HG03342 (cell line): ENCODE data around the gene KCTD18.
A peak's percentile ranks its signal among the peaks of the same experiment; 100 is the strongest.

Source experiments
- ATAC-seq: cut with Tn5 transposase; IDR thresholded peaks from one replicate; pipeline ENCODE4 v1.9.1; 2021; ENCODE audit warnings: mild to moderate bottlenecking, moderate library complexity; ENCODE audit not compliant: unreplicated experiment

Gene KCTD18

DNA sequence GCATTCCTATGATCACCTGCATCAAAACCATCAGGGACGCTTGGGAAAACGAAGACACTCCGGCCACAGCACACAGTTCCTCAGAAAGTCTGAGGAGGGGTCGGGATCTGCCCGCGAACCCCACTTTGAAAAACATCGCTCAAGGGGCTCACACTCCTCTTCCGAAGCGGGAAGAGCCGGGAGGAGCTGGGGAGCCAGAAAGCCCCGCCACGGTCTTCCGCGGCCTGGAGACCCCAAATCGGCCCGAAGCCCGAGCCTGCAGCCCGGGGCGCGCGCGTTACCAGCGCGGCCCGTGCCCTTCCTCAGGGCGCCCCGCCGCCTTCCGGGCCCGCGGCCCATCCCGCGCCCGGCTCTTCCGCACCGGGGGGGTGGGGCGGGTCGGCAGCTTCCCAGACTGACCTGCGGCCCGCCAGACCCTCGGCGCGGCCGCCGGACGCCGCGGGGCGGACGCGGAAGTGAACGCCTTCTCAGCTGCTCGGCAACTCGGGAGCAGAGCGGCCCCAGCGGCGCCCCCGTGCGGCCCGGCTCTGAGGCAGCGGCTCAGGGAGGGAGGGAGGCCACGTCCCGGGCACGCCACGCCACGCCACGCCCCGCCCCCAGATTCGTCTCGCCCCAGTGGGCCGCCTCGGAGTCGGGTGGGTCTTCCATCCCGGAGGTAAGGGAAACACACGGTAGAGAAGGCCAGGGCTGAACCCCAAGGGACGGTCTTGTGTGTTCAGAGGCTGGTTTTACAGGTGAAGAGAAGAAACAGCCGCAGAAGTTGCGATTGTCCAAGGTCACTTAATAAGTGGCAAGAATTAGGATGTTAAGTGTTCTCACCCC lies at the start of gene KCTD18:
KCTD18 (minus strand) TSS at position 457 of the 822 bp plus-strand sequence. CDS start 3,052 bp downstream, outside the sequence.
- peak; percentile 98 for ATAC-seq

DNA sequence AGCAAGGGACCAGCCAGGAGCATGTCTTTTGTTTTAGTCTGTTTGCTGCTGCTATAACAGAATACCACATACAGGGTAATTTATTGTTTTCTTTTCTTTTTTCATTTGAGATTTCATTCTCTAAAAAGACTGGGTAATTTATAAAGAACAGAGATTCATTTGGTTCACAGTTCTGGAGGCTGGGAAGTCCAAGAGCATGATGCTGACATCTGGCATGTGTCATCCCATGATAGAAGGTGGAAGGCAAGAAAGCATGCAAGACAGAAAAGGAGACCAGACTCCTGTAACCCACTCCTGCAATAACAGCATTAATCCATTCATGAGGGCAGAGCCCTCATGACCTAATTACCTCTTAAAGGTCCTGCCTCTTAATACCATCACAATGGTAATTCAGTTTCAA lies 30.9 kb upstream of the KCTD18 start:
- no peak for ATAC-seq

DNA sequence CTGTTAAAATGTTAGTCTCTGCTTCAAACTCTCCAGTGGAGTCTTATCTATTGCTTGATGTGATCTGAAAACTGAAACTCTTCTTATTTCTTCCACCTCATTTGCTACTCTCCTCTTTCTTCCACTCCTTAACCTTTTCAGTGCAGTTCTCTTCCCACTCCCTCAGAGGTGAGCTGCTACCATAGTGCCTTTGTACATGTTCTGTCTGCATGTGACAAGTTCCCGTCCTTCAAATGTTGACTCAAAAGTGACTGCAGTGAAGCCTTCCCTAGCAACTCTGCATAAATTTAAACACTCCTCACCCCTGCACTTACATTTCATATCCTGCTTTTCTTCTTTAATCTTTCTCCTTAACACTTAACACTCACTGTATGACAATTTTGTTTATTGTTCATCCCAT lies 28.3 kb upstream of the KCTD18 start:
- no peak for ATAC-seq

DNA sequence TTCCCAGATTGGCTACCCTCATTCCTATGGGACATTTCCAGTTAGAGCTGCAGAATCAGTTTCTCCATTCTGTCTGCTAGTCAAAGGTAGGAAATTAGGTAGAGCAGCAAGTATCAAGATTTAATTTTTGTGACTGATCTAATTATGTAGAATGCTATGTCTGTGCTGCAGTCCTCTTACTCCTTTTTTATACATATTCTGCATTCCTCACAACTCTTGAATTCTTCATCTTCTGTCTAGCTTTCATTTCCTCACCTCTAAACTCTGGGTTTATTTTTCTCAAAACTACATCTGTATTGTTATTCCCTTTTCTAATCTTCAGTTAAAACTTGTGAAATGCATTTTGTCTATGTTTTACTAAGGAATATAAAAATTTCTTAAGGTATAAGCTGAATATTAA lies 24.7 kb upstream of the KCTD18 start:
- ATAC-seq, result no peak

DNA sequence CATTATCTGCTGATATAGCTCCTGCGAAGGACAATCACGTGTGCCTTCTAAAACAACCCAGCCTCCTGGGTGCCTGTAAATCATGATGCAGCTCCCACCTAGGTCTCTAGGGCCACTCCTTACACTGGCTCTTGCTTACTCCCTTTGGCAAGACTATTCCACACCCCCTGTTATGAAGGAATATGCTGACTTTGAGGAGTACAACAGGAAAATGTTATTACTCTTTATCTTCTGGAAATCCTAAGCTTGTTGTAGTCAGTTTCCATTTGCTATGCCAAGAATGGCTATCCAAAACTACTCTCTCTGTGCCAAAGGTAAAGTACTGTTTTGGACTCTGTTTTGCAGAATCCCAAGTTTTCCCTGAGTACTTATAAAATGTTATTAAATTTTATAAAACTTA lies 23.9 kb upstream of the KCTD18 start:
- no peak for ATAC-seq

DNA sequence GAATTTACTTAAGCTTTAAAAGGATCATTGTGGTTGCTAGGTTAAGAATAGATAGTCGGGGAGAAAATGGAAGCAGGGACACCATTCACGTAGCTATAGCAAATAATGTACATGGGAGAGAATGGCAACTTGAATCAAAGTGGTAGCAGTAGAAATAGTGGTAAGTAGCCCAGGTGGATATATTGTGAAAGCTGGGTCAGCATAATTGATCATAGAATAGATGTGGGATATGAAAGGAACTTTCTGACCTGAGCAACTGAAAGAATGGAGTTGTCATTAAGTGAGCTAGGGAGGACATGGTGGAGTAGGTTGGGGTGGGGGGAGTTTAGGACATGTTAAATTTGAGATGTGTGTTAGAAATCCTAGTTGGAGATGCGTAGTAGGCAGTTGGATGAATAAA lies 18.4 kb upstream of the KCTD18 start:
- ATAC-seq, result no peak

DNA sequence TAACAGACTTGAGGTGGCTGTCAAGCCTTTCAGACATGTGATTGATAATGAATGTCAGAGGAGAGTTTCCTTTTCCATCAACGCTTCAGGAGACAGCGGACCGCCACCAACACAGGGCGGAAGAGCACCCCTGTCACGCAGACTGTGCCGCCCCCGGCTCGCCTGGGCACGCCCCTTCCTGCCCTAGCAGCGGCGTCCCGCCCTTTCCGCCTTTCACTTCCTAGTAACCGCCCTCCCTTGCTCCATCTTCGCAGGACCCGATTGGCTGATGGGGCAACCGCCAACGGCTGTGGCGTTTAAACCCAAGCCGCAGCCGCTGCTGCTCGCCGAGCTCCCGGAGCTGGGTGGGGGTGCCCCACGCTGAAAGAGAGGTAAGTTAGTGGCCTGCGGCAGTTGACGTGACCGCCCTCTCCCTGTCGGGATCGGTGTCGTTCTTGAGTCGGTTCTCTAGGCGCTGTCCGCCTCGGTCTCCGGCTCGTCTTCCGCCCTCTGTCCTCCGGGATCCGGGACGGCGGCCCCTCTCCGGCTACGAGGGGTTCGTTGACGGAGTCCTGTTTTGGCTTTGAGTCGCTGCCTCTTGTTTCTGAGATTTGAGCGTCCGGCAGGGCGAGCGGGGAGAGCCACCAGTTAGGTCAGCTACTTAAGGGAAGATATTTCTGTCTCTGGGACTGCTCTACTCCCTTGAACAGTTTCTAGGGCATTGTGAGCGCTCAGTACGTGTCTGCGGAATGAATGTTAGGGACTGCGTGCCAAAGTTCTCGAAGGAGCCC lies 16.2 kb upstream of the KCTD18 start, which contains the start of gene SGO2:
SGO2 (plus strand) TSS at position 326 of the 770 bp plus-strand sequence. CDS start 6,769 bp downstream, outside the sequence.
- peak; percentile 100 for ATAC-seq

DNA sequence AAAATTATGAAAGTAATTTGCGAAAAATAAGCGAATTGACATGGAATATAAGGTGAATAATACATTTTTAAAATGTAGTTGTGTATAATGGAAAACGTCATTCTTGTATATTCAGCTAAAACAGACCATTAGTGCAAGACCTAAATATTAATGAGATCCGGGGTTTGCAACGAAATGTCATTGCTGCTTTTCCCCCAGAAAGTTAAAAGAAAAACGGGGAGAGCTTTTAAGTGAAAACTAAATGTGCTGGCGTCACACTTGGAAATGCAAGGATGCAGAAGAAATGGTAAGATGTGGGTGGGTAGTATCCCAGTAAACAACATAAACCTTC lies 15.6 kb upstream of the KCTD18 start:
- ATAC-seq, result no peak

DNA sequence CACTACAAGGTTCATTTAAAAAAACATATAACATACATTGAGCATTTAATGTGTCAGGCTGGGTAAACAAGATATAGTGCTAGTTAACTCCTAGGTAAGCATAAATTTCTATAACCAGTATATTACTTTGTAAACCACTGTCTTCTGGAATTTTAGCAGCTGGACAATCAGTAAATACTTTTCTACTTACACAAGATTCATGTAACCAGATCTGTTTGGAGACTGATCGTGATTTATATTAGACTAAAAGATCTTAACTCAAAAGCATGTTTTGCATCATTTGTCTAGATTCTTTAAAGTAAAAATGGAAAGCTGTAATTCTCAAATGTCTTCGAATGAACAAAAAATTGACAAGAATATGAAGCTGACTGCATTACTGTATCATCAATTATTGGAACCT lies 15.2 kb upstream of the KCTD18 start:
- ATAC-seq, result no peak

DNA sequence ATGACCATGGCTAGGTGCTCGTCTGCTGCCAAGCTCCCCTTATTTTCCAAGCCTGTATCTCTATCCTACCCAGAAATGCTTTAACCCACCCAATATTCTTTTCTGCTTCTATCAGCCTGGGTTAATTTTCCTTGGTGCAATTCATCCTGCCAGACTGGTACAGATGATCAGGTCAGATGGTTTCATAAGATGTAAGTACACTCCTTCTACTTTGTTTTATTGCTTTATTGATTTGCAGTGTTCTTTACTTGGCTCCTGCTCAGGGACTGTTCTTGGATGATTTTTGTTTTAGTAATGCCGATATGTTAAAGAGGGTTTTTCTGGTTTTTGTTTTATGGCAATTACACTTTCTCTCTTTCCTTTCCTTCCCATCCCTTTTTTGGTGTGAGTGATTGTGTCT lies 13.7 kb upstream of the KCTD18 start:
- no peak for ATAC-seq

DNA sequence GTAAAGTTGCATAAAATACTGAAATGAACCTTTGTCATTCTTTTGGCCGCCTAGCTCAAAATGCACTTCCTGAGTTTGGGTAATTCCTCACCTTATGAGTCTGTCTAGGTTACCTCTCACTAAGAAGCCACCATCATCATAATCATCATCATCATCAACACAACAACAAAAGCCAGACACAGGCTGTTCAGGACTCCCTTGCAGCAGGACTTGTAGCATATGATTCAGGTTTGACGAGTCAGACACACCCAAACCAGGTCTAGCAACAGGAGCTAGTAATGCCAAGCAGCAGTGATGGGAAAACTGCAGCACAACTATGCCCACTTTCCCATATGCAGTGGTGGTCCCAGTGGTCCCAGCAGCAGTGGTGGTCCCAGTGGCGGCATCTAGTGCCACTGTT lies 13.3 kb upstream of the KCTD18 start:
- no peak for ATAC-seq

DNA sequence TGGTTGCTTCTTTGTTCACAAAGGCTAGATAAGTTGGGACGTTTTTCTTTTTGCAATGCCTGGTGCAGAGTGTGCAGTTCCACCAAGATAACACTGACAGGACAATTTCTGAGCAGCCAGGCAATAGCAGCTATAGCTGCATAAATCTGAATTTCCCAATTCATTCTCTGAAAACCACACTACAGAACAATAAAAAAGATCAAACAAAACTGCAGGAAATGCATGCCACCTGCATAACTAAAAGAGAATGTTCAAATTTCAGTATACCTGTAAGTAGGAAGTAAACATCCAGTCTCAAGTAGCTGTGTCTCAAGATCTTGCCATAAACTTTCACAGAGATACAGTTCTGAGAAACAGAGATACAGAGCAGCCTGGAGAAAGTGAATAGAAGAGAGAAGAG lies 5.3 kb upstream of the KCTD18 start:
- no peak for ATAC-seq

DNA sequence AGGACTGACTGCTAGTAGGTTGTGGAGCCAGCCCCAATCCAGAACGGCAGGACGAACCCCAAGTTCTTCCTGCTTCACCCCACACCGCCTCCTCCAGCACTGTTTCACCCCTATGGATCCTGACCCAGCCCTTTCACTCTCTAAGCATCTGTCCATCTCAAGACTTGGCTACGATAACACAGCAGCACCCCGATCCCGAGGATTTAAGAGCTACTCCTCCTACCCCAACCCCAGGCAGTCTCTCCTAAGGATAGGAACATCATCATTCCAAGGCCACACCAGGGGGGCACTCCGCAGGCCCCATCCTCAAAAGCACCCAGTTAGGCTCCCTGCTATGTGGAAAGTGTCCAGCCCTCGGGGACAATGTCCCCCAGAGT lies 645 bp downstream of the KCTD18 start:
- peak; percentile 3 for ATAC-seq

DNA sequence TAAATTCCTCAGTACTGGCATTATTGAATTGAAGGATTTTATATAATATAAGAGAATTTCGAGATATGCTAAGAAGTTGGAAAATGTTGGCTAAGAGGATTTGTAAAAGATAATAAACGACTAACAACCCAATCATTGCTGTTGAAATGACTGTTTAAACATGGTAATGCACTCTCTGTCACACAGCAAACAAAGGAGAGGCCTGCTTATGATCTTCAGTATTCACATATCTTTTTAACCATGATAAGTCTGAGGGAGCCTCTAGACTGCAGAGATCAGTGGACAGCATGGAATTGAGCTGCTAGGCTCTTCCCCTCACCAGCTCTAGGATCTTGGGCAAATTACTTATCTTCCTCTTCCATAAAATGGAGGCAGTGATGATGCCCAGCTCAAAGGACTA lies 2.7 kb downstream of the KCTD18 start:
- no peak for ATAC-seq

DNA sequence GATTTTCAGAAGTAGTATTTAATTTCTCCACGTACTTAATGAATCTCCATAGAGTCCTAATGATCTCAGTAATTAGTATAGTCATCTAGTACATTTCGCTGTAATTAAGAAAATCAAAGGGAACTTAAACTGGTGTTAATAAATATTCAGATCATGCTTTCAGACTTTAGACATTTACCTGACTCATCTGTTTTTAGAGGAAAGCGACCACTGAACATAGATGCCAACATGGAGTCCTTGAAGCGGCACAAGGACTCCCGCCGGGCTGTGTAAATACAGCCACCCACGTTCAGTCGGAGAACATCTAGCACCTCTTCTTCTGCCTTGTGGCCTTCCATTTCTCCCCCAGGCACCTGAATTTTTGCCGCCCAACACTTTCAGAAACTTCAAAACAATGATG lies 3.2 kb downstream of the KCTD18 start:
- no peak for ATAC-seq

DNA sequence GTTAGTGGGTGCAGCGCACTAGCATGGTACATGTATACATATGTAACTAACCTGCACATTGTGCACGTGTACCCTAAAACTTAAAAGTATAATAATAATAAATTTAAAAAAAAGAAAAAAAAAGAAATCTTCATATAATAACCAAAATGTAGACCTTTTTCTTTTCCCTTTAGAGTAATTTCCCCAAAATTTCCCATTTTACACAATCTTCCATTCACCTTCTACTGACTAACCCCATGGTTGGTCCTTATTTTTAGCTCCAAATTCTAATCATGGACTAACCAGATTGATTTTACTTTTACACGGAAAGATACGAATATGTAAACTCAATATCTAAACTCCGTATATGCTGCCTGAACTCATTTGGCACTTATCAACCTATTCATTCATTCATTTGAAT lies 7.7 kb downstream of the KCTD18 start:
- no peak for ATAC-seq

DNA sequence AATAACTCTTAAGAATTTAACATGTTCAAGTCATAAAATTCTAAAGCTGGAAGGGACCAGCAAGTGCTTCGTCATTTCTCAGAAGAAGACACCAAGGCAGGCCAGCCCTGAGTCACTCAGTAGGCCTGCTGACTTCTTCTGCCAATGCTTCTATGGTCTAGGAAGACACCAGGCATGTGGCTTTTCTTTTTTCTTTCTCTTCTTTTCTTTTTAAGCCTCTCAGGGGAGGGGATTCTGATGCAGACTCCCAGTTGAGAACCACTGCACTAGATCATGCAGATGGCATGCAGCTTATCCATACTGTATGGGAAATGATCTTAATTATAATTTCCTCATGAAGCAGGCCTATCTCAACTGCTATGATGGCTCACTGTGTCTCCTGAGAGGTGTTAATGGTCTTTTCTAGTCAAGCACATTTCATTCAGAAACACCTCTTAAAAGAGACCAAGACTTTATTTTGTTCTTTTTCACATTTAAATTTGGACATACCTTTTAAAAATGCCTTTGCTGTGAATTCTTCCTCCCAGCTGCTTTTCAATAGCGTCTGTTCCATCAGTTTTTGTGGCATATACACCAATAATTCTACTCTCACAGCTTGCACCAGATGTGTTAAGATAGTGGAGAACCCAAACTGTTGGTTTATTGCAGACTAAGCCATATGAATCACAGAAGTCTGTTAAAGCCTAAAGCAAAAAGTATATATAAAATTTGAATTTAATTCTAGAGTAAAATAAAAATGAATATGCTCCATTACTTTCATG lies 11.3 kb downstream of the KCTD18 start:
- no peak for ATAC-seq

DNA sequence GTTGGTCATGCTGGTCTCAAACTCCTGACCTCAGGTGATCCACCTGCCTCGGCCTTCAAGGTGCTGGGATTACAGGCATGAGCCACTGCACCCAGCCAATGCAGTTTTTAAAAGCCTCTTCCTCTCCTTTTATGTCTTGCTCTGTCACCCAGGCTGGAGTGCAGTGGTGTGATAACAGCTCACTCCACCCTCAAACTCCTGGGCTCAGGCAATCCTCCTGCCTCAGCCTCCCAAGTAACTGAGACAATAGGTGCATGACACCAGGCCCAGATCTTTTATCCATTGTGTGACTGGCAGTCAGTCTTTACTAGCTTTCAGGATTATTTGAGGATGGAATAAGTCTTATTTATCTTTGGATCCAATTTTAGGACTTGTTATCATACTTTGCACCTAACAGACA lies 13.2 kb downstream of the KCTD18 start:
- ATAC-seq, result no peak

DNA sequence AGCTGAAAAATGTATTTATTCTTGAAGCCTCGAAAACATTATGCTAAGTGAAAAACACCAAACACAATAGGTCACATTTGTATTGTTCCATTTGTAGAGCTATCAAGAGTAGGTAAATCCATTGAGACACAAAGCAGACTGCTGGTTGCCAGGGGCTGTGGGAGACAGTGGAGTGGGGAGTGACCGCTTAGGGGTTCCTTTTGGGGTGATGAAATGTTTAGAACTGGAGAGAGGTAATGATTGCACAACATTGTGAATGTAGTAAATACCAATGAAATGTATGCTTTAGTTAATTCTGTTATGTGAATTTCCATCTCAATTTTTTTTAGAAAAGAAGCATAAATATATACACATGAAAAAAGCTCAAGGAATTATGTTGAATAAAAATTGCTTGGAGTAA lies 15.8 kb downstream of the KCTD18 start:
- ATAC-seq, result no peak

DNA sequence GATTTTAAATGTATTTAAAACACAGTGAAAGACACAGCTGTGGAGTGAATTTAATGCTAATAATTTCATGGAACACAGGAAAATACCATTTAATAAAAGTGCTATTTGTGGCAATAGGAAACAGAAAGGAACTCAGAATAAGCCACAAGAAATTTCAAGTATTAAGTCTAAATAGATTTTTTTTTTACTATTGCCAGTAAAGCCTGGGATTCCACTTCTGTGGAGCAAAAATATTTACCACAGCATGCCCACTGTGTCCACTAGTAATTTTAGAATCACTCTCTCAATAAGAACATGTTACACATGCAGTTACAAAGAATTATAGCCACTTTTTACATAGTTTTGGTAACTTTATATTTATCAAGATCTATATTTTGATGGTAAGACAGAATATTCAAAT lies 17.2 kb downstream of the KCTD18 start:
- ATAC-seq, result no peak

DNA sequence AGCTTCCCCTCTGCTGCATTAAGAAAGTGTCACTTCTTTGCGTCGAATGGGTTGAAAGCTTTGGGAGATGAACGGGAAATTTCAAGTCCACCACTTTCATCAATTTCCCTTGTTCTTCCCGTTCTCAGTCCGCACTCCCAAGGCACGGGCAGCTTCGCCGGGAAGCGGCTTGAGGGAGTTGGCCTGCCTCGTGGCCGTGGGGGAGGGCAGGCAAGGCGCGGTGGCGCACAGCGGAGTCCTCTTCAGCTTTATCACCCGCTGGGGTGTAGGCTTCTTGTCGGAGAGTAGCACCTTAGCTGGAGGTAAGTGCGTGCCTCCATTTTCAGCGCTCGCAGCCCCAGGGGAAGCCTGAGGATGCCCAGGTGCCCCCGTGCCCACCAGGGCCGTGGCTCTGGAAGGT lies 19.9 kb downstream of the KCTD18 start:
- no peak for ATAC-seq

DNA sequence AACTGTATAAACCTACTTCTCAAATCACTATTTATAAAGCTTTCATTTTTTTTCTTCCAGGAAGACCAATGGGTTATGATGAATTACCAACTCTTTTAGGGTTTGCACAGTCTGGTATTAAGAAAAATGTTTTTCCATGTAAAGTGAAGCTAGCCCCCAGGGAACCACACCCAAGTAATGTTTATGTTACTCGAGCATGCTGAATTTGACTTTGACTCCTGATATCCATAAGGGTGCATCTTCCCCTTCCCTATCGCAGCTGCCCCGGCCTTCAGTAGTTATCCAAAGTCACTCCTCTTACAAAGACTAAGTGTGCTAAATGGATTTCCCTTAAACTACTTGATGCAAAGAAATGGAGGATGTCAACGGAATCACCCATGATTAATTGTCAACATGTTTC lies 21.7 kb downstream of the KCTD18 start:
- no peak for ATAC-seq
